Prostate gland (tissue), 2 donors: ENCODE results near the gene TNRC6C. TPM values are rescaled to one million over a fixed set of nuclear protein-coding genes. Genes with fewer than 3 reads are reported as not detected.

Experiments
- DNase-seq: peaks from one replicate; pipeline ENCODE4 v3.0.0-alpha.2; 2019; ENCODE audit warnings: low spot score
- H3K27ac ChIP-seq, 2 donors: fragments of 200-600 bp; sonication (generic); 2 replicates each; pipeline ENCODE4 v1.5.1; 2017 to 2019
- H3K27me3 ChIP-seq: fragments of 200-600 bp; sonication (generic); replicated peaks from 2 replicates; pipeline ENCODE4 v1.5.1; 2019; ENCODE audit not compliant: insufficient read depth
- H3K36me3 ChIP-seq, 2 donors: fragments of 200-600 bp; sonication (generic); 1 replicate in 1 of 2; 2 replicates in 1 of 2; pipeline versions ENCODE4 v1.5.1 to v1.8.1; 2017 to 2019
- H3K4me1 ChIP-seq: fragments of 200-600 bp; sonication (generic); replicated peaks from 2 replicates; pipeline ENCODE4 v1.5.1; 2019
- H3K4me3 ChIP-seq, 2 donors: fragments of 200-600 bp; sonication (generic); 2 replicates each; pipeline ENCODE4 v1.5.1; 2017 to 2019
- H3K9me3 ChIP-seq: fragments of 200-600 bp; sonication (generic); 2 replicates; pipeline ENCODE4 v1.5.1; 2017
- CTCF ChIP-seq, 4 experiments: fragments of 200-600 bp in 2 of 4; fragments of 450-650 bp in 2 of 4; sonication (generic) in 2 of 4; IDR thresholded peaks; 1 replicate in 3 of 4; 2 replicates in 1 of 4; pipeline ENCODE4 v1.5.1; 2016 to 2019; ENCODE audit warnings: antibody characterized with exemption in 4 of 4, mild to moderate bottlenecking in 2 of 4, moderate library complexity in 2 of 4
- POLR2A ChIP-seq: fragments of 450-650 bp; IDR thresholded peaks from one replicate; pipeline ENCODE4 v1.6.1; 2016; ENCODE audit warnings: antibody characterized with exemption, mild to moderate bottlenecking
- POLR2AphosphoS5 ChIP-seq: sonication (generic); formaldehyde crosslinking; IDR thresholded peaks from one replicate; pipeline ENCODE4 v1.6.1; 2017; ENCODE audit warnings: antibody characterized with exemption
- WGBS: methylation state at CpG from one replicate; pipeline ENCODE4 v1.1.5; 2018; 5-methylcytosine and 5-hydroxymethylcytosine counted together
- intact Hi-C: fragments of 100-400 bp; cut with DNase I; formaldehyde crosslinking; loops from one replicate; pipeline ENCODE4 v1.14.2; 2022
- total RNA-seq, 2 donors: library from RNA; depleted of rRNA; stranded (reverse); fragments of >200 nt; gene quantifications; one replicate each; pipeline ENCODE4 v1.1.0, GENCODE V29; 2016

The TNRC6C gene
- total RNA-seq, 2 donors from 2014 or later, result 15.5 to 29.7 TPM

GRCh38 chr17:77915594-77916021, 42.9 kb upstream of the TNRC6C start:
- 58% methylated on average over 7 of the region's 7 CpGs for WGBS
- no peak for DNase-seq

GRCh38 chr17:77916264-77916663, 42.2 kb upstream of the TNRC6C start:
- Histone ChIP-seq H3K27ac (no peak overlapping the region), H3K27me3 (peaks cover 3% of the 10 kb centered on the region), H3K4me1 (no peaks in the 10 kb centered on the region), H3K4me3 (no peak overlapping the region), H3K36me3 (no peaks in the 10 kb centered on the region), H3K9me3 (no peaks in the 10 kb centered on the region)
- DNase-seq, result no peak
- intact Hi-C loops, result no loop called here
- TF ChIP-seq CTCF (IDR thresholded peaks at IDR 0.05) (no peak), POLR2AphosphoS5 (no peak), POLR2A (no peak)
- 52% methylated on average over 6 of the region's 6 CpGs for WGBS

More at GRCh38 chr17:77915594-77916021, 42.9 kb upstream of the TNRC6C start:
- no peak overlapping the region for H3K27ac ChIP-seq
- H3K9me3 ChIP-seq, result no peaks in the 10 kb centered on the region
- TF ChIP-seq POLR2A (no peak), POLR2AphosphoS5 (no peak), CTCF (IDR thresholded peaks at IDR 0.05) (no peak)
- intact Hi-C loops, result no loop called here
- no peaks in the 10 kb centered on the region for H3K4me1 ChIP-seq
- no peak overlapping the region for H3K4me3 ChIP-seq
- H3K27me3 ChIP-seq, result peaks cover 3% of the 10 kb centered on the region
- no peaks in the 10 kb centered on the region for H3K36me3 ChIP-seq

DNA sequence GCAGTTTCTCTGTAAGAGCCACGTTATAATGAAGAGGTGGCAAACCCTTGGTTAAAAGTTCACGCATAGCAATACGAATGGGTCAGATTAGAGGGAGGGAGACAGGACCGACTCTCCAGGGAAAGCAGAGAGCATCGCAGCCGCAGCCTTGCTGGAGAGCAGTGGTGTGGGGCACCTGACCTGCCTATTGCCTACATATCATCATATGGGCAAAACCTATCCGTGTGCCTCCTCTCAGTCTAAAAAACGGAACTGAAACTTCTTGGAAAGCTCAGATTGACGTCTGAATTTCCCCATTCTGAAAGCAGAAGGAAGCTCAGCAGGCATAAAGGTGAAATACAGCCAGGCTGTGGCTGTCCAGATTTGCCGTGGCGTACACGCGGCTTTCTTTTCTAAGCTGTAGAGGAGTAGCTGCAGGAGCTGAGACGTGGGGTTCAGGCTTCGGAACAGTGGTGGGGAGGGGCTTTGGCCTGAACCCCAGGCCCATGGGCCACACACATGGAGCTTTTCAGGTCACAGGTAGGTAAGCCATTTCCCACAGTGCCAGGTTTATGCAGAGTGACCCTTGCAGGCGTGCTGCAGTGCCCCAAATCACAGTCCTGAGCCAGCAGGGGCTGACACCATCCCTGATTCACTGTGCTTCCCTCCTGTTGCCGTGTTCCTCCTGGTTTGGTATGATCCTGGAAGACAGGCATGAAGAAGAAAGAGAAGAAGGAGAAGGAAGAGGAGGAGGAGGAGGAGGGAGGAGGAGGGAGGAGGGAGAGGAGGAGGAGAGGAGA, 41.6 kb upstream of the TNRC6C start:
- Histone ChIP-seq H3K27ac (no peak overlapping the region), H3K36me3 (no peaks in the 10 kb centered on the region), H3K4me1 (no peaks in the 10 kb centered on the region), H3K27me3 (peaks cover 3% of the 10 kb centered on the region), H3K9me3 (no peaks in the 10 kb centered on the region), H3K4me3 (no peak overlapping the region)
- no peak for DNase-seq
- TF ChIP-seq POLR2A, result no peak
- TF ChIP-seq CTCF (IDR thresholded peaks at IDR 0.05), result no peak
- no peak for TF ChIP-seq POLR2AphosphoS5
- 49% methylated on average over 17 of the region's 17 CpGs for WGBS
- intact Hi-C loops, result no loop called here

DNA sequence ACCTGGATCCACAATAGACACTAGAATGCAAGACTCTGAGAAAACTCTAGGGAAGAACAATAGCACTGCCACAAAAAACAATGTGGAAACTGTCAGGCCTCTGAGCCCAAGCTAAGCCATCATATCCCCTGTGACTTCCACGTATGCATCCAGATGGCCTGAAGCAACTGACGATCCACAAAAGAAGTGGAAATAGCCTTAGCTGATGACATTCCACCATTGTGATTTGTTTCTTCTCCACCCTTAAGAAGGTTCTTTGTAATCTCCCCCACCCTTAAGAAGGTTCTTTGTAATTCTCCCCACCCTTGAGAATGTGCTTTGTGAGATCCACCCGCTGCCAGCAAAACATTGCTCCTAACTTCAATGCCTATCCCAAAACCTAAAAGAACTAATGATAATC, 39.2 kb upstream of the TNRC6C start:
- intact Hi-C loops, result no loop called here
- Histone ChIP-seq H3K27me3 (peaks cover 3% of the 10 kb centered on the region), H3K9me3 (no peaks in the 10 kb centered on the region), H3K4me1 (no peaks in the 10 kb centered on the region), H3K27ac (no peak overlapping the region), H3K4me3 (no peak overlapping the region), H3K36me3 (no peaks in the 10 kb centered on the region)
- TF ChIP-seq POLR2A (no peak), CTCF (IDR thresholded peaks at IDR 0.05) (no peak), POLR2AphosphoS5 (no peak)
- no peak for DNase-seq
- 90% methylated on average over 3 of the region's 3 CpGs for WGBS

- no peak overlapping the region for H3K4me3 ChIP-seq
- TF ChIP-seq POLR2A (no peak), CTCF (IDR thresholded peaks at IDR 0.05) (no peak), POLR2AphosphoS5 (no peak)
- intact Hi-C loops, result no loop called here
- H3K4me1 ChIP-seq, result no peaks in the 10 kb centered on the region
- H3K27ac ChIP-seq, result no peak overlapping the region
- DNase-seq, result no peak
- no peaks in the 10 kb centered on the region for H3K27me3 ChIP-seq
- no peaks in the 10 kb centered on the region for H3K36me3 ChIP-seq
- no peaks in the 10 kb centered on the region for H3K9me3 ChIP-seq
- WGBS, result 72% methylated on average over 9 of the region's 9 CpGs
Measured at GRCh38 chr17:77923135-77923534, 35.4 kb upstream of the TNRC6C start.
